NCI-H187 (cell line): ENCODE data around the gene PARP9.

Experiments used
- DNase-seq, 2 experiments: peaks; one replicate each; lab custom pipeline; 2025; lab: John Stamatoyannopoulos, UW

PARP9 gene

DNA sequence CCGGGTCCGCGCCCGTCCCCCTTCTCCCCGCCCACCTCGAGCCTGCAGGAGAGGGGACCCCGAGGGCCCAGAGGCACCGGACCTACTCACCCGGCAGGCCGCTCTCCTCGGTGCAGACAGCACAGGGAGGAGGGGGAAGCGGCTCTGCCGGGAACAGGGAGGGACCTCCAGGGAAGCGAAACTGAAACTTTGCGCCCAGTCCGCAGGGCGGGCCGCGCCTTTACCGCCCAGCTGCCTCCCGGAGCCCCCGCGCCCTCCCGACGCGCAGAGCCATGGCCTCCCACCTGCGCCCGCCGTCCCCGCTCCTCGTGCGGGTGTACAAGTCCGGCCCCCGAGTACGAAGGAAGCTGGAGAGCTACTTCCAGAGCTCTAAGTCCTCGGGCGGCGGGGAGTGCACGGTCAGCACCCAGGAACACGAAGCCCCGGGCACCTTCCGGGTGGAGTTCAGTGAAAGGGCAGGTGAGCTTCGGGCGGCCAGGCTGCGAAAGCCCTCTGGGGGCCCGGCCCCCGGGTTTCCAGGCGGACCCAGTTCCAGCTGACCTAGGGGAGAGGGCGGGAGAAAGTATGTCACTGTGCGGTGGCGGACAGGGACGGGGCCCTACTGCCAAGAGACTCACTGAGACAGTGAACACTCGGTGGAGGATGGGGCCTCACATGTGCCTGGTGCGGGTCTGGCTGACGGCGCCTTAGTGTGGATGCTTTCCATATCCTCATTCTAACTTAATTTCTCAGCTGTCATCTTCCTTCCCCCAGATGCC is at the start of gene PARP9, which contains the start of gene DTX3L:
TSS of gene PARP9 (minus strand) at position 146 of the 758 bp plus-strand sequence. CDS start 4,680 bp downstream, outside the sequence.
TSS of gene DTX3L (plus strand) at position 184 of the 758 bp plus-strand sequence. CDS start at position 273, 89 bp downstream.
- peak; percentile 47 to 50 for DNase-seq

DNA sequence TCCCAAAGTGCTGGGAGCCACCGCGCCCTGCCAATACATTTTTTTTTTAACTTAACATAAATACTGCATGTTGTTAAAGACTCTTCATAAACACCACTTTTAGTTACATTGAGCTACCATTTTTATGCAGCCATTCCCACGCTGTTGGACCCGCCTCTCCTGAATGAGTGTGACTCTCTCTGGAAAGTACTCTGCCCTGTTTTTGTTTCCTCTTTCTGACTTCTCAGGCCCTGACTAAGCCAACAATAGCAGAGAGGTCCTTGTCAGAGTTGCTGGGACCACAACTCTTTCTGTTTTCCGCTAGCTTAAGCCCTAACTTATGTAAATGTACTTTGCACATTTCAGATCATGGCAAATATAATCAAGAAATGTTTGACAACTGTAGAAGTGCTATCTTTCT is 48.6 kb upstream of the PARP9 start:
- DNase-seq, result no peak

DNA sequence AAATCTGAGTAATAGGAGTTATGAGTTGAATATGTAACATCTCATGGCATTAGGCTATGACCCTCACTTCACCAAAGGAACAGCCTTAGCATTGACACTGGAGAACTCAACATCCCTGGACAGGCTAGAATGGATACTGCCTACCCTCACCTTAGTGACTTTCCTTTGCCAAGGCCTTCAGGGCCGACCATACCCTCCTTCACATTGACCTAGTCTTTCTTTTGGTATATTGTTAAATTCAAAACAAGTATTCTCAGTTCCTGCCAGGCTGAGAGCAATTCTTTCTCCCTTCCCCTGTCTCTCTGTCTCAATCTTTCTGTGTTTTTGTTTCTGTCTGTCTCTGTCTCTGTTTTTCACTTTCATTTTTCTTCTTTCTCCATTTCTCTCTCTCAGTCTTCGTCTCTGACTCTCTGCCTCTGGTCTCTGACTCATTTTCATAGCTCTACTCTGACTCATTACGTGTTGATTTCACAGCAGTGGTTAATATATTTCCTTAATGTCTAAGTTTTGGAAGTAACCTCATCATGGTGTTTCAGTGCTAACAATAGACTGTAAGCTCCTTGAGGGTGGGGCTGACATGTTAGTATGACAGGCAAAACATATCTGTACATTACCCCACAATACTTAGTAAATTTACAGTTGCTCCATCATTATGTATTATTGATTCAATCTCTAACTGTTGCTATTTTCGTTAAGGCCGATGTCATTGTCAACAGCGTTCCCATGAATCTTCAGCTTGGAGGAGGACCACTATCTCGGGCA is 45.9 kb upstream of the PARP9 start:
- no peak for DNase-seq

DNA sequence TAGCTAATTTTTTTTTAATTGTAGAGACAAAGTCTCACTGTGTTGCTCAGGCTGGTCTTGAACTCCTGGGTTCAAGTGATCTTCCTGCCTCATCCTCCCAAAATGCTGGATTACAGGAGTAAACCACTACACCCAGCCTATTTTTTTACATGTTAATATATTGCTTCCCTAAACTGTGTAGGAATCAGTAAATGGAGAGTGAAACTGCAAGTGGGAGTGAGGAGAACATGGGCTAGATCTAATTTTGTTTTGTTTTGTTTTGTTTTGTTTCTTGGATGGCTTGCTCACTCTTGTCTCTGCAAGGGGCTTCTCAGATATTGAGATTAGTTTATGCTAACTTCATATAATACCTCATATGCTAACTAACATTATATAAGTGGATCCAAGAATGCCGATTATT is 44.8 kb upstream of the PARP9 start:
- no peak for DNase-seq

DNA sequence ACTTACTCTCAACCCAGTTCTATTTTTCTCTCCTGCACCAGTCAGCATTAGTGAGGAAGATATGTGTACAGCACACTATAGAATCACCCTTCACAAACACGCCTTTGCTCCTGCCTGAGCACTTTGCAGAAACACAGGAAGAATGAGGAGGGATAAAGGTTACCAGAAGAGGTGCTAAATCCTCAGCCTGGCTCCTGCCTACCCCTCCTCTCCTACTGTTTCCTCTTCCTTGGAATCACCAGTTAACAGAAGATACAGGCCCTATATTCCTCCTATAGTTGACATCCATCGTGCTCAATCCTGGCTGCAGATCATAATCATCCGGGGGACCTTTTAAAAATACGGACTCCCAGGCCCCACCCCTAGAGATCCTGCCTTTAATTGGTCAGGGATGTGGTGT is 42.2 kb upstream of the PARP9 start:
- DNase-seq, result no peak

DNA sequence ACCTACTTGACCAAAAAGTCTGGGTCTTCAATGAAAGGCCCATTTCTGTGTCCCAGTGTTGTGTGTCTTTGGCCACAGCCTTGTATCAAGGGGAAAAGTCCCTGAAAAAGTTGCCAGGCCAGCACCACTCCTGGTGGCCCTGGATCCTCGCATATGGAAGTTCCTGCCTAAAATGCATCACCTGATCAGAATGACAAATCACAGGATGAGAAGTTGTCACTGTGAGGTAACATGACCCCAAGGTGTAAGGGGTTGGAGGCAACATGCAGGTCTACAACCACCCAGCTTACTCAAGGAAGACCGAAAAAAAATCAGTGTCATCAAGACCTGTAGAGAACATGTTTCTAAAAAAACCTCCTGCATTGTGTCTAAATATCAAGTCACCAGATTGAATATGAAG is 39.0 kb upstream of the PARP9 start:
- DNase-seq, result no peak

DNA sequence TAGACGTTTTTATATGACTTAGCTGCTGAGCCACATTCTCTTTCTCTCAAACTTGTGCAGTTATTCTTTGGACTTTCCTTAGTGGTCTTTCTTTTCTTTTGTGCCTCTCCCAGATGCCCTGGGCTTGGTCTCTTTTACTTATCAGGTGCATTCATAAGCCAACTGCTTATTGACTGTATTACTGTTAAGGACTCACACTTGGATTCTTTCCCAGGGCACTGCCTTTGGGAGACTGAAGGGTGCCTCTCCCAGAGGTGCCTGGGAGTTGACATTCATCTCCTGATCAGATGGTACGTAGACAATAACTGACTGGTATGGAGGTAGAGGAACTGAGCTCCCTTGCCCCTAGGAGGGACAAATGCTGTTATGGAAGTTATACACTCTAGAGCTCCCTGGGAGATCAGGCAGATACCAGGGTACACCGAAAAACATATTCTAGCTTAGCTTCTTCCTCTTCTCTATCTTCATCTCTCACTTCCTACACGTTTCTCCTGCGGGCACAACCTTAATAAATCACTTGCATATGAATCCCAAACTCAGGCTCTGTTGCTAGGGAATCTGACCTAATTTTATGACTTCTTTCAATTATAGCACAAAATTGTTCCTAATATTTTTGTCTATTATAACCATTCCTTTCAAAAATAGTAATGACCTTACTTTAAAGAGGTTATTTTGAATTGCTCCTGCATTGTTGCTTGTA is 38.1 kb upstream of the PARP9 start:
- no peak for DNase-seq

DNA sequence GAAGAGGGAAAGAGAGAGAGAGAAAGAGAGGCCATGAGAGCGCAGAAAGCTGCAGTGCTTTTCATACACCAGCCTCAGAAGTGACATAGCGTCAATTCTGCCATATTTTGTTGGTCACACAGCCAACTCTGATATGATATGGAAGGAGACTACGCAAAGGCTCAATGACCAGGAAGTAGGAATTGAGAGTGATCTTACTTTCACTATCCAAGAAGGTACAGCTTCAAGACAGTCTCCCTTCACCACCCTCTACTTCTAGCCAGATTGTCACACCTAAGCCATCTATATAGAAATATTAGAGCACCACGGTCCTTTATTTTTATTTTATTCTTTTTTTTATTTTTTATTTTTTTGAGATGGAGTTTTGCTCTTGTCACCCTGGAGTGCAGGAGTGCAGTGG is 34.5 kb upstream of the PARP9 start:
- no peak for DNase-seq

DNA sequence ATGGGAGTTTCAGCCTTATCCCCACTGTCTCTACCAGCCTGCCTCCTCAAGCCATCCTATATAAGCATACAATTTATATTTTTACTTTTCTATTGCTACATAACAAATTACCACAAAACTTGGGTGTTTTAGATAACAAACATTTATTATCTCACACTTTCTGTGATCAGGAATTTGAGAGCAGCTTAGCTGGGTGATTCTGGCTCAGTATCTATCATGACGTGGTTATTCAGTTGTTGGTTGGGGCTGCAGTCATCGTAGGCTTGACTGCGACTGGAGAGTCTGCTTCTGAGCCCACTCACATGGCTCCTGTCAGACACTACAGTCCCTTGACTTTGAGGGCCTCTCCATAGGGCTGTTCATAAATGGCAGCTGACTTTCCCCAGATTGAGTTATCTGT is 34.1 kb upstream of the PARP9 start:
- DNase-seq, result no peak

DNA sequence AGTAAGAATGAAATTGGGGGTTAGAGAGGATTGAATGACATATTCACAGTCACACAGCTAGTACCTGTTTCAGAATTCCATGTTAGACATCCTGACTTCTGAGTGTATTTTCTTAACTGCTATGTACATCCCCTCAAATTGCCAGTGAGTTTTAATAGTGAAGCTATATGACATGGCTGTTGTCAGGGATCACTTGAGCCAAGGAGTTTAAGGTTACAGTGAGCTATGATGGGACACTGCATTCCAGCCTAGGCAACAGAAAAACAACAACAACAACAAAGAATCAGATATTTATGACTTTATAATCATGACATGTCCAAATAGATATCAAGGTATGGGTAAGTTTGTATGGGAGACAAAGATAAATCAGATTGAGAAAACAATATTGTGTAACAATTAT is 29.9 kb upstream of the PARP9 start:
- DNase-seq, result no peak

DNA sequence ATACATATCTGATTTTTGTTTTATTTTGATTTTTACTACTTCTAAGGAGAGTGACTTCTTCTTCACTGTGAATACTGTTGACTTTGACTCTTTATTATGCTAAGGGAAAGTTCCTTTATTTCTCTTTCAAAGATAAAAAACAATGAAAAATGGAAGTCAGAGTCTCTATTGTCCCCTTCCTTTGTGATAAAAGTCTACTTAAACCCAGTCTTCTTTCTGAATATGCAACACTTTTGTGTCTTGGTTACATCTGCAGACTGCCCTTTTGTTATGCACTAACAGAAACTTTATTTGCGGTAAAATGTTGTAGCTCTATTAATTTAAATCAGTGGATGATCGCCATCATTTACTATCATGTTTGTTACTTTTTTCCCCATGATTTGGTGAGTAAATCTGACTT is 26.5 kb upstream of the PARP9 start:
- no peak for DNase-seq

DNA sequence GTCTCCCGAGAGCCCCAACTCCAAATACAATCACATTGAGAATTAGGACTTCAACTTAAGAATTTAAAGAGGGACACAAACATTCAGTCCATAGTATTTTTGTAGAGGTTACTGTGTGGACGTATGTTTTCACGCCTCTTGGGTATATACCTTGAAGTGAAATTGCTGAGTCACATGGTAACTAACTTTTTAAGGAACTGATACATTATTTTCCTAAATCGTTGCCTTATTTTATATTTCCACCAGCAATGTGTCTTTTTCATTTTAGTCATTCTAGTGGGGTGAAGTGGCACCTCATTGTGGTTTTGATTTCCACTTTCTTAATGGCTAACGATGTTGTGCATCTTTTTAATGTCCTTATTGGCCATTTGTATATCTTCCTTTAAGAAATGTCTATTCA is 25.2 kb upstream of the PARP9 start:
- no peak for DNase-seq

DNA sequence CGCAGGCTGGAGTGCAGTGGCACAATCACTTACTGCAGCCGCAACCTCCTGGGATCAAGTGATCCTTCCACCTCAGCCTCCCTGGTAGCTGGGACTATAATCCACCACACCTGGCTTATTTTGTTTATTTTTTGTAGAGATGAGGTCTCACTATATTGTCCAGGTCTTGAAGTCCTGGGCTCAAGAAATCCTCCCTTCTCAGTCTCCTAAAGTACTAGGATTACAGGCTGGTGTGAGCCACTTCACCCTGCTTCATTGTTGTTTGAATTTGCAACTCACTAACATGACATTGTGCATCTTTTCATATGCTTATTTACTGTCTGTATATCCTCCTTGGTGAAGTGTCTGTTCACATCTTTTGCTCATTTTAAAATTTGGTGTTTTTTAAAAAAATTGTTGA is 23.5 kb upstream of the PARP9 start:
- DNase-seq, result no peak

DNA sequence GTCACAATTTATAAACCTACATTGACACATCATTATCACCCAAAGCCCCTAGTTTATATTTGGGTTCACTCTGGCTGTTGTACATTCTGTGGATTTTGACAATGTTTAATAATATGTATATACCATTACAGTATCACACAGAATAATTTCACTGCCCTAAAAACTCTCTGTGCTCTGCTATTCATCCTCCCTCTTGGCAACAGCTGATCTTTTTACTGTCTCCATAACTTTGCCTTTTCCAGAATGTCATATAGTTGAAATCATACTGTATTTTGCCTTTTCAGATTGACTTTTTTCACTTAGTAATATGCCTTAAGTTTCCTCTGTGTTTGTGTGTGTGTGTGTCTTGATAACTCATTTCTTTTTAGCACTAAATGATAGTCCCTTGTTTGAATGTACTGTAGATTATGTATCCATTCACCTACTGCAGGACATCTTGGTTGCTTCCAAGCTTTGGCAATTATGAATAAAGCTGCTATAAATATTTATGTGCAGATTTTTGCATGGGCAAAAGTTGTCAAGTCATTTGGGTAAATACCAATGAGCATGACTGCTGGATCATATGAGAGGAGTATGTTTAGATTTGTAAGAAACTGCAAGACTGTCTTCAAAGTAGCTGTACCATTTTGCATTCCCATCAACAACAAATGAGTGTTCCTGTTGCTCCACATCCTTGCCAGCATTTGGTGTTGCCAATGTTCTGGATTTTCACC is 22.8 kb upstream of the PARP9 start:
- DNase-seq, result no peak

DNA sequence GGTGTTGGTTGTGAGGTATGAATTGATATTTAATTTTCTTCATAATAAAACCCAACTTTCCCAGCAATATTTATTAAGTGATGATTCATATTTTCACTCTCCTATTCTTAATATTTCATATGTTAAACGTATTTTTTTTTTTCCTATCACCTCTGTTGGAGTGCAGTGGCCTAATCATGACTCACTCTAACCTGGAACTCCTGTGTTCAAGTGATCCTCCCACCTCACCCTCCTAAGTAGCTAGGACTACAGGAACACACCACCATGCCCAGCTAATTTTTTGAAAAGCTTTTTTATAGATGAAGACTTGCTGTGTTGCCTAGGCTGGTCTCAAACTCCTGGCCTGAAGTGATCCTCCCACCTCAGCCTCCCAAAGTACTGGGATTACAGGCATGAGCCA is 22.0 kb upstream of the PARP9 start:
- no peak for DNase-seq

DNA sequence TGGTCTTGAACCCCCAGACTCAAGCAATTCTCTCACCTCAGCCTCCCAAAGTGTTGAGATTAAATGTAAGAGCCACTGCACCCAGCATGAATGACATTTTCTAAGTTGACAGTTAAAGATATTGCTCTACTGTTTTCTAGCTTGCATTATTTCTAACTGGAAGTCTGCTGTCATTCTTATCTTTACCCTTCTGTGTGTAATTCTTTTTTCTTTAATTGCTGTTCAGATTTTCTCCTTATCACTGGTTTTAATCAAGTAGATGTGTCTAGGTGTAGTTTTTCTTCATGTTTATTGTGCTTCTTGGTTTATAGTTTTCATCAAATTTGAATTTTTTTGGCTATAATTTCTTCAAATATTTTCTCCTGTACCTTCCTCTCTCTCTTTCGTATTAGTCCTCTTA is 18.3 kb upstream of the PARP9 start:
- no peak for DNase-seq

DNA sequence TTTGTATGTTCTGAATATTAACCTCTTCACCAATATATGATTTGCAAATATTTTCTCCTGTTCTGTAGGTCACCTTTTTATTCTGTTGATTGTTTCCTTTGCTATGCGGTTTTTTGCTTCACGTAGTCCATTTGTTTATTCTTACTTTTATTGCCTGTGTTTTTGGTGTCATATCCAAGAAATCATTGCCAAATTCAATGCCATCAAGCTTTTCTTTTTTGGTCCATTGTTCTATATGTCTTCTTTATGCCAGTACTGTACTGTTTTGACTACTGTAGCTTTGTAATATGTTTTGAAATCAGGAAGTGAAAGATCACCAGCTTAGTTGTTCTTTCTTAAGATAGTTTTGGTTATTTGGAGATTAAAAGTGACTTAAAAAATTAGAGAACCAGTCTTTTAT is 17.5 kb upstream of the PARP9 start:
- no peak for DNase-seq

DNA sequence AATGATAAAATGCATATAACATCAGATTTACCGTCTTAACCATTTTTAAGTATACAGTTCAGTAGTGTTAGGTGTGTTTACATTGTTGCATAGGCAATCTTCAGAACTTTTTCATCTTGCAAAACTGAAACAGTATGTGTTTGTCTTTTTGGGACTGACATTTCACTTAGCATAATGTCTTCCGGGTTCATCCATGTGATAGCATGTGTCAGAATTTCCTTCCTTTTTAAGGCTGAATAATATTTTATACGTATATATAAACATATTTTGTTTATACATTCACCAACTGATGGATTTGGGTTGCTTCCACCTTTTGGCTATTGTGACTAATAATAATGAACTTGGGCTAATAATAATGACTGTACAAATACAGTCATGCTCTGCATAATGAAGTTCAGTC is 16.4 kb upstream of the PARP9 start:
- no peak for DNase-seq

DNA sequence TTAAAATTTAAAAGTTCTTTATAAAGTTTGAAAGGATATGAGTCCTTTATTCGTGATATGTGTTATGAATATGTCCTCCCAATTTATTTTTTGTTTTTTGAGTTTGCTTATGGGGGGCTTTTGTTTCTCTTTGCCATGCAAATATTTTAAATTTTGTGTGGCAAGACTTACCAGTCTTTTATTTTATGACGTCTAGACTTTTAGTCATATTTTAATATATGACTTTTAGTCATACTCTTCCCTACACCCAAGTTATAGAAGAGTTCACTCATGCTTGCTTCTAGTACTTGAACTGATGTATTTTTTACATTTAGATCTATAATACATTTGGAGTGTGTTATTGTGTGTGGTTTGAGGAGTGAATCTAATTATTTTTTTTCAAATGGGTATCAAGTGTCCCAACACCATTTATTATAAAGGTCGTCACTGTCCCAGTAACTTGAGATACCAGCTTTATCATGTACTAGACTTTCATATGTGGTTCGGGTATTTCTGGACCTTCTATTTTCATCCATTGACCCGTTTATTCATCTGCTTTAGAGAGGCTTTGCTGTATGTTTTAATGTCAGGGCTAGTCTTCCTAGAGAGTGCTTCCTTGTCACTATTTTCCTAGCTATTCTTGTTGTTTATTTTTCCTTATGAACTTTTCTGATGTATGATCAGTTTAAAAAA is 14.1 kb upstream of the PARP9 start:
- no peak for DNase-seq

DNA sequence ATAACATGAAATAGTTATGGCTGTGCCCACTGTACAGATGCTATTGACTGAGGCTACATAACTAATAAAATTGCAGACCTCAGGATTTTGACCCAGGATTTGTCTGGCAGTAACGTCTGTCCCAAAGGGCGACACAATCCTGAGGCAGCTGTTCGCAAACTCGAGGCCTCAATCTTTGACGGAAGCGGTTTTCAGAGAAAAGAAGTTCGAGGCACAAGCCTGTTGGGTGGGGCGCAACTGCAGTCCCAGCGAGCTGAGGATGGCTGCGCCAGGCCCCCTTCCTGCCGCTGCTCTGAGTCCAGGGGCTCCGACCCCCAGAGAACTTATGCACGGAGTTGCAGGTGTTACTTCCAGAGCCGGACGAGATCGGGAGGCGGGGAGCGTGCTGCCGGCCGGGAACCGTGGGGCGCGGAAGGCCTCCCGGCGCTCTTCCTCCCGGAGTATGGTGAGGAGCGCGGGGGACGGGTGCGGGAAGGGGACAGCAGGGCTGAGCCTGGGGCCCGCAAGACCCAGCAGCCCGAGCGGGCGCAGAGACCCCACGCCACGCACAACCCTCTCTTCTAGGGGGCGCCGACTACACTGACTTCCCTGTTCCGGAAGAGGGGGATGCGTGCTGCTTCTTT is 13.4 kb upstream of the PARP9 start, which contains the start of gene PARP15:
TSS of gene PARP15 (plus strand) at position 242 of the 623 bp plus-strand sequence. CDS start at position 260, 18 bp downstream.
- no peak for DNase-seq
